GM19023 (cell line): Measurements from ENCODE around the gene VCAN.

Experiments used
- ATAC-seq: cut with Tn5 transposase; IDR thresholded peaks from one replicate; pipeline ENCODE4 v1.9.1; 2021; ENCODE audit warnings: mild to moderate bottlenecking, moderate library complexity; ENCODE audit not compliant: unreplicated experiment

The VCAN gene

GRCh38 chr5:83527722-83528438 is 56.3 kb downstream of the VCAN start:
- no peak for ATAC-seq

- no peak for ATAC-seq
Observed at GRCh38 chr5:83528439-83528769, 56.9 kb downstream of the VCAN start.

GRCh38 chr5:83530193-83530592 is 58.6 kb downstream of the VCAN start:
- ATAC-seq, result no peak

- no peak for ATAC-seq
Observed at GRCh38 chr5:83531661-83532060, 60.1 kb downstream of the VCAN start.

- peak; percentile 91 for ATAC-seq
Observed at GRCh38 chr5:83538786-83539462, 67.4 kb downstream of the VCAN start.

GRCh38 chr5:83539463-83539790 is 67.9 kb downstream of the VCAN start:
- ATAC-seq, result no peak

- no peak for ATAC-seq
Observed at GRCh38 chr5:83540105-83540504, 68.6 kb downstream of the VCAN start.

GRCh38 chr5:83540783-83541182 is 69.2 kb downstream of the VCAN start:
- no peak for ATAC-seq

GRCh38 chr5:83542839-83543238 is 71.3 kb downstream of the VCAN start:
- no peak for ATAC-seq

GRCh38 chr5:83543898-83544297 is 72.4 kb downstream of the VCAN start:
- no peak for ATAC-seq

GRCh38 chr5:83547161-83547560 is 75.6 kb downstream of the VCAN start:
- ATAC-seq, result no peak

GRCh38 chr5:83547889-83548288 is 76.3 kb downstream of the VCAN start:
- no peak for ATAC-seq

GRCh38 chr5:83548581-83548980 is 77.0 kb downstream of the VCAN start:
- no peak for ATAC-seq

- ATAC-seq, result no peak
Observed at GRCh38 chr5:83549076-83549475, 77.5 kb downstream of the VCAN start.

GRCh38 chr5:83549674-83550073 is 78.1 kb downstream of the VCAN start:
- no peak for ATAC-seq

- no peak for ATAC-seq
Observed at GRCh38 chr5:83551821-83552220, 80.3 kb downstream of the VCAN start.

GRCh38 chr5:83552275-83552674 is 80.7 kb downstream of the VCAN start:
- ATAC-seq, result no peak

GRCh38 chr5:83553000-83553486 is 81.5 kb downstream of the VCAN start:
- ATAC-seq, result no peak

- no peak for ATAC-seq
Observed at GRCh38 chr5:83554133-83554532, 82.6 kb downstream of the VCAN start.

GRCh38 chr5:83554686-83555085 is 83.1 kb downstream of the VCAN start:
- ATAC-seq, result no peak

- ATAC-seq, result no peak
Observed at GRCh38 chr5:83555263-83555662, 83.7 kb downstream of the VCAN start.

GRCh38 chr5:83556190-83556589 is 84.6 kb downstream of the VCAN start:
- no peak for ATAC-seq
